ENCODE data around the gene BTBD19. TPM values are rescaled to one million over a fixed set of nuclear protein-coding genes. Genes with fewer than 3 reads are reported as not detected.
A peak's percentile ranks its signal among the peaks of the same experiment; 100 is the strongest.
"Not testable (repeated sequence)": the region's sequence is repeated elsewhere in the genome, so short reads cannot be mapped to it uniquely, and the experiment has no call there.

BTBD19 gene
- total RNA-seq, 6 donors from 2014 or later = 5.1 to 63.9 (median 17.8) TPM

GRCh38 chr1:44811234-44811633 is 2.9 kb downstream of the BTBD19 start:
- Histone ChIP-seq H3K9me3 (no peaks in the 10 kb centered on the region), H3K27me3 (no peaks in the 10 kb centered on the region), H3K4me3 (no peak overlapping the region), H3K36me3 (peaks cover 0 to 11% (median 5%) of the 10 kb centered on the region in 4 donors), H3K4me1 (peaks cover 63 to 93% (median 76%) of the 10 kb centered on the region in 4 donors), H3K27ac (peak overlapping the region; percentile 93 to 99 (median 98))
- no peak for DNase-seq
- ATAC-seq (ENCODE audit: low FRiP score in 2 of 2) = no peak
- WGBS, 2 donors = 79 to 81% methylated on average over 8 of the region's 8 CpGs
- TF ChIP-seq POLR2A (IDR thresholded peaks at IDR 0.05) = no peak
- no peak for TF ChIP-seq CTCF (IDR thresholded peaks at IDR 0.05)
- TF ChIP-seq EP300 (IDR thresholded peaks at IDR 0.05) = no peak
- TF ChIP-seq POLR2AphosphoS5 (IDR thresholded peaks at IDR 0.05) = no peak

- ATAC-seq (ENCODE audit: low FRiP score in 2 of 2) = no peak
- peak overlapping the region; percentile 22 to 59 (median 44) for H3K4me3 ChIP-seq
- peaks cover 0 to 4% (median 0%) of the 10 kb centered on the region in 4 donors for H3K36me3 ChIP-seq
- DNase-seq = peak in 1 of 2 donors; percentile 88
- peak overlapping the region; percentile 91 to 99 (median 93) for H3K27ac ChIP-seq
- WGBS, 2 donors = 65 to 69% methylated on average over 28 to 41 of the region's 48 CpGs
- H3K9me3 ChIP-seq = no peaks in the 10 kb centered on the region
- peaks cover 49 to 76% (median 60%) of the 10 kb centered on the region in 4 donors for H3K4me1 ChIP-seq
- no peaks in the 10 kb centered on the region for H3K27me3 ChIP-seq
- TF ChIP-seq CTCF (IDR thresholded peaks at IDR 0.05) (no peak), POLR2A (IDR thresholded peaks at IDR 0.05) (no peak), POLR2AphosphoS5 (IDR thresholded peaks at IDR 0.05) (no peak), EP300 (IDR thresholded peaks at IDR 0.05) (no peak)
These were observed 4.7 kb downstream of the BTBD19 start for GRCh38 chr1:44812822-44813543.

DNA sequence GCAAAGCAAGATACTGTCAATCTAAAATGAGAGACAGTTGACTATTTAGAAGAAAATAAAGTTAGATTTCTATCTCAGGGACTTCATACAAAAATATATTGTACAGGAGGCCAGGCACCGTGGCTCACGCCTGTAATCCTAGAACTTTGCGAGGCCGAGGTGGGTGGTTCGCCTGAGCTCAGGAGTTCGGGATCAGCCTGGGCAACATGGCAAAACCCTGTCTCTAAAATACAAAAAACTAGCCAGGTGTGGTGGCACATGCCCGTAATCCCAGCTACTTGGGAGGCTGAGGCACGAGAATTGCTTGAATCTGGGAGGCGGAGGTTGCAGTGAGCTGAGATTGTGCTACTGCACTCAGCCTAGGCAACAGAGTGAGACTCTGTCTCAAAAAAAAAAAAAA is 7.6 kb downstream of the BTBD19 start:
- H3K9me3 ChIP-seq; H3K4me3 ChIP-seq; ATAC-seq (ENCODE audit: low FRiP score in 2 of 2); DNase-seq; H3K27me3 ChIP-seq; H3K36me3 ChIP-seq: not testable (repeated sequence)
- Histone ChIP-seq H3K4me1 (peaks cover 33 to 68% (median 48%) of the 10 kb centered on the region in 4 donors), H3K27ac (peak overlapping the region in 1 of 4 donors; percentile 34)
- WGBS, 2 donors = 82 to 97% methylated on average over 9 of the region's 9 CpGs

- DNase-seq (no peak), ATAC-seq (ENCODE audit: low FRiP score in 2 of 2) (no peak)
- TF ChIP-seq CTCF (IDR thresholded peaks at IDR 0.05) (no peak), EP300 (IDR thresholded peaks at IDR 0.05) (no peak), POLR2A (IDR thresholded peaks at IDR 0.05) (no peak), POLR2AphosphoS5 (IDR thresholded peaks at IDR 0.05) (no peak)
- H3K27ac ChIP-seq = no peak overlapping the region
- 91 to 96% methylated on average over 2 of the region's 2 CpGs for WGBS, 2 donors
- no peaks in the 10 kb centered on the region for H3K9me3 ChIP-seq
- peaks cover 0 to 4% (median 0%) of the 10 kb centered on the region in 4 donors for H3K36me3 ChIP-seq
- H3K4me1 ChIP-seq = peaks cover 28 to 58% (median 37%) of the 10 kb centered on the region in 4 donors
- H3K4me3 ChIP-seq = no peak overlapping the region
- H3K27me3 ChIP-seq = no peaks in the 10 kb centered on the region
These were observed 9.0 kb downstream of the BTBD19 start for GRCh38 chr1:44817307-44817706.

DNA sequence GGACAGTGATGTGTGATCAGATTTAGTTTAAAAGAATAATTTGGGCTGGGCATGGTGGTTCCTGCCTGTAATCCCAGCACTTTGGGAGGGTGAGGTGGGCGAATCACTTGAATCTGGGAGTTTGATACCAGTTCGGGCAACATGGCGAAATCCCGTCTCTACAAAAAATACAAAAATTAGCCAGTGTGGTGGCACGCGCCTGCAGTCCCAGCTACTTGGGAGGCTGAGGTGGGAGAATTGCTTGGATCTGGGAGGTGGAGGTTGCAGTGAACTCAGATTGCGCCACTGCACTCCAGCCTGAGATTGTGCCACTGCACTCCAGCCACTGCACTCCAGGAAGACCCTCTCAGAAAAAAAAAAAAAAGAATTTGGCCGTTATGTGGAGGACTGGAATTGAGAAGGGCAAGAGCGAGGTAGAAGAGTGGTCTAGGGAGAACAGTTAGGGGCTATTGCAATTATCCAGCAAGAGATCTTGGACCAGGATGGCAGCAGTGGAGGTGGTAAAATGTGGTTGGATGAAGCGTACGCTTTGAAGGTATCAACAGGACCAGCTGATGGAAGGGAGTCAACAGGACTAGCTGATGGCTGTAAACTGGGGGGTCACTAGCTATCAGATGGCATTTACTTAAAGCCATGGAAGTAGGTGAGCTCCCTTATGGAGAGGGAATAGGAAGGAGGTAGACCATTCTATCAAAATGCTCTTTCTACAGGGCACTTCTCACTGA is 9.6 kb downstream of the BTBD19 start:
- DNase-seq (no peak), ATAC-seq (ENCODE audit: low FRiP score in 2 of 2) (no peak)
- H3K9me3 ChIP-seq = no peaks in the 10 kb centered on the region
- TF ChIP-seq POLR2AphosphoS5 (IDR thresholded peaks at IDR 0.05) = no peak
- TF ChIP-seq POLR2A (IDR thresholded peaks at IDR 0.05) = no peak
- no peak for TF ChIP-seq EP300 (IDR thresholded peaks at IDR 0.05)
- no peak for TF ChIP-seq CTCF (IDR thresholded peaks at IDR 0.05)
- WGBS, 2 donors = 92 to 94% methylated on average over 11 of the region's 11 CpGs
- no peaks in the 10 kb centered on the region for H3K27me3 ChIP-seq
- peak overlapping the region in 1 of 4 donors; percentile 89 for H3K27ac ChIP-seq
- H3K36me3 ChIP-seq = peaks cover 0 to 4% (median 0%) of the 10 kb centered on the region in 4 donors
- no peak overlapping the region for H3K4me3 ChIP-seq
- peaks cover 25 to 53% (median 35%) of the 10 kb centered on the region in 4 donors for H3K4me1 ChIP-seq
